GM12873 (cell line): Measurements from ENCODE around the gene WWP2.
A peak's percentile ranks its signal among the peaks of the same experiment; 100 is the strongest.

ENCODE experiments used
- TF ChIP-seq, protein P1 (sequence below): IDR thresholded peaks from 2 replicates; pipeline ENCODE4 v1.5.1; 2012; ENCODE audit warnings: low read depth, mild to moderate bottlenecking, moderate library complexity, low read length, control low read depth; ENCODE audit not compliant: insufficient read depth; ENCODE audit errors: missing control alignments

The WWP2 gene

DNA sequence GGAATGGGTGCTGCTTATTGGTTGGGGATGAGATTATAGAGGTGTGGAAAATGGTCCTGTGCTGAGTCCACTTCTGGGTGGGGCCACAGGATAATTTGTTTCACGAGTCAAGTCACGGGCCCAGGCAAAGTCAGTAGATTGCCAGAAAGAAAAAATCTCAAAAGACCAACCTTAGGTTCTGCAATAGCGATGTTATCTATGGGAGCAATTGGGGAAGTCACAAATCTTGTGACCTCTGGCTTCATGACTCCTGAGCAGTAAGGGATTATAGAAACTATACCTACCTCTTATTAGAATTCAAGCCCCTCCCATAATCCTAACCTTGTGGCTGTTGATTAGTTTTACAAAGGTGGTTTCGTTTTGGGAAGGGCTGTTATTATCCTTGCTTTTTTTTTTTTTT lies 31.4 kb downstream of the WWP2 start:
- TF ChIP-seq, protein P1, sequence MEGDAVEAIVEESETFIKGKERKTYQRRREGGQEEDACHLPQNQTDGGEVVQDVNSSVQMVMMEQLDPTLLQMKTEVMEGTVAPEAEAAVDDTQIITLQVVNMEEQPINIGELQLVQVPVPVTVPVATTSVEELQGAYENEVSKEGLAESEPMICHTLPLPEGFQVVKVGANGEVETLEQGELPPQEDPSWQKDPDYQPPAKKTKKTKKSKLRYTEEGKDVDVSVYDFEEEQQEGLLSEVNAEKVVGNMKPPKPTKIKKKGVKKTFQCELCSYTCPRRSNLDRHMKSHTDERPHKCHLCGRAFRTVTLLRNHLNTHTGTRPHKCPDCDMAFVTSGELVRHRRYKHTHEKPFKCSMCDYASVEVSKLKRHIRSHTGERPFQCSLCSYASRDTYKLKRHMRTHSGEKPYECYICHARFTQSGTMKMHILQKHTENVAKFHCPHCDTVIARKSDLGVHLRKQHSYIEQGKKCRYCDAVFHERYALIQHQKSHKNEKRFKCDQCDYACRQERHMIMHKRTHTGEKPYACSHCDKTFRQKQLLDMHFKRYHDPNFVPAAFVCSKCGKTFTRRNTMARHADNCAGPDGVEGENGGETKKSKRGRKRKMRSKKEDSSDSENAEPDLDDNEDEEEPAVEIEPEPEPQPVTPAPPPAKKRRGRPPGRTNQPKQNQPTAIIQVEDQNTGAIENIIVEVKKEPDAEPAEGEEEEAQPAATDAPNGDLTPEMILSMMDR: no peak

DNA sequence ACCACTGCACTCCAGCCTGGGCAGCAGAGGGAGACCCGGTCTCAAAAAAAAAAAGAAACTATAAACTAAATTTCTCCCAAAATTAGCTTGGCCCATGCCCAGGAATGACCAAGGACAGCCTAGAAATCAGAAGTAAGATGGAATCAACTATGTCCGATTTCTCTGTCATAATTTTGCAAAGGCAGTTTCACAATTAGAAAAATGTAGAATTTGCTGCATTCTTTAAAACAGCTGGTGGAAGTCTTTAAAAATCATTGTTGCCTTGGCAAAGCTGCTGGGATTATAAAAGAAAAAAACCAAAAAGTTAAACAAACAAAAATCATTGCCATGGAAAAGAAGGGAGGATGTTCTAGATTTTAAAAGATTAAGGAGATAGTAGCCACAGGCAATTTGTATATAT lies 32.4 kb downstream of the WWP2 start:
- TF ChIP-seq, protein P1: no peak

DNA sequence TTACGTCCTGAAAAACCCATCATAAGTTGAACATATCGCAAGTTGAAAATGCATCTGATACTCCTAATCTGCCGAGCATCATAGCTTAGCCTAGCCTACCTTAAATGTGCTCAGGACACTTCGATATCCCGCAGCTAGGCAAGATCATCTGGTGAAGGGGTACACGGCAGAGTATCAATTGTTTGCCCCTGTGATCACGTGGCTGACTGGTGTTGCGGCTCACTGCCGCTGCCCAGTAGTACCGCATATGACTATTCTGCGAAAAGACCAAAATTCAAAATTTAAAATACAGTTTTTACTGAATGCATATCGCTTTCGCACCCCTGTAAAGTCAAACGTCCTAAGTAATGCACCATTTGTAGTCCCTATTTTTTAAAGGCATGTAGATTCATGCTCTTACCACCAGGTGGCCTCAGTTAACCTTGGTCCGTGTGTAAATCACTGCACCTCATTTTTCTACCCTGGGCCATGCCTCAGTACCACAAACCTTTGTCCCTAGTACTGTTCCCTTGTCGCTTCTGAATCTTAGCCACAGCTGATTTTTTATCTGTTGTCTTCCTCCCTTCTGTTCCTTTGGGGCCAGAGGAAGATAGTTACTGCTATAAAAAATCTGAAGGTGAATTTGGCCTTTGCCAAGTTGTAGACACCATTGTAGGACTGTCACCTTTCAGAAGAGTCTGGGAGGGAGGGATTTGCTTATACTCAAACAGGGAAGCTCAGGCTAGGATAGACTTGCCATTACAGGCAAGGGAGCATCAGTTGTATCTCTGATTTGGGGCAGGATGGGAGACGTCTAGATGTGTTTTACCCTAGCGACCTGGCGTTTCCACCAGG lies 34.4 kb downstream of the WWP2 start:
- TF ChIP-seq, protein P1: peak; percentile 84

DNA sequence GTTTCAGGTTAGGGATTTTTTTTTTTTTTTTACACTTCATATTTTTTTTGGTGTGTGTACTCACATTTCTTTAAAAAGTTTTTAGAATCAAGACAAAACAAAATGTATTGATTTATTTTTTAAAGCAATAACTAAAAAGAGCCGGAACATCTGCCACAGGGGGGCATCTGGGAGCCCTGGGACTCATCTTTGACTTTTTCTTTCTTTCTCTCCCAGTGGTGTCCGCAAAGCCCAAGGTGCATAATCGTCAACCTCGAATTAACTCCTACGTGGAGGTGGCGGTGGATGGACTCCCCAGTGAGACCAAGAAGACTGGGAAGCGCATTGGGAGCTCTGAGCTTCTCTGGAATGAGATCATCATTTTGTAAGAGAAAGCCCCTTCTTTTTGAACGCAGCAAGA lies 36.3 kb downstream of the WWP2 start:
- TF ChIP-seq, protein P1: no peak

DNA sequence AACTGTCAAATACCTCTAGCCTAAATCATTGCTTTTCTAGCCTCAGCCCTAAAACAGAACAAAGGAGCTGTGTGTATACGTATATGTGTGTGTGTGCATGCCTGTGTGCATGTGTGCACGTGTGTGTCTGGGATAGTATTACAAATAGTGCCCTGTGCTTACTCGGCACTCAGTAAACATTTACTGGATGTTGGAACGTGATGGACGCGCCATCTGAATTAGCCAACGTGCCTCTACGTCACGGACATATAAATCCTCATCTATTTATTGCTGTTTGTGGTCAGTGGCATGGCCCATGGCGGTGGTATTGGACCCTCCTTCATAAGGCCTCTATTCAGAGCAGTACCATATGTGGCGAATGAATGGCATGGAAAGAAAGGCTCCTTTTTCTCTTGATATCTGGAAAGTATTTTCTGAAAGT lies 37.5 kb downstream of the WWP2 start:
- TF ChIP-seq, protein P1: no peak

DNA sequence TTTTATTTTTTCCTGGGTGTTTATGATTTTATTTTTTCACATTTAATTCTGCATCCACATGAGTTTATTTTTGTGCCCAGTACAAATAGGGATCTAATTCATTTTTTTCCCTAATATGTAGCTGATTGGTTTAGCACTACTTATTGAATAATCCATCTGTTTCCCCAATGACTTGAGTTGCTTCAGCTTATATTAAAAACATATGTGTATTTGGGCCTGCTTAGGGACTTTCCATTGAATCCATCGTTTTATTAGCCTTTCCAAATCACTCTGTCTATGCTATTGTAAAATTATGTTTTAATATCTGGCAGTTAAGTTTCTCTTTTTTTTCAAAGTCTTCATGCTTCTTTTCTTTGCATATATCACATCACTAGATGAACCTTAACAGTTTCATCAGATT lies 42.2 kb downstream of the WWP2 start:
- TF ChIP-seq, protein P1: no peak

DNA sequence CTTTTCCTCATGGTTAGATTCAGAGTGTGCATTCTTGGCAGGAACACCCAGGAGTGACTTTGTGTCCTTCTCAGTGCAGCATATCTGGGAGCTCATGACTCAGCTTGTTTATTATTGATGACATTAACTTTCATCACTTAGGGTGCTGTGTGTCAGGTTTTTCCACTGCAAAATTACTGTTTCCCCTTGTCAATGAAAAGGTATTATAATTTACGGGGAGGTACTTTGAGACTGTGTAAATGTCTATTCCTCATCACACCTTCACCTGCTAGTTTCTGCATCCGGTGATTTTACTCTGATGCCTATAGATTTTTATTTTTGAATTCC lies 50.5 kb downstream of the WWP2 start:
- TF ChIP-seq, protein P1: no peak
